ENCODE results near the gene GALNT13.

GALNT13 gene

GRCh38 chr2:154207288-154208047, 335.7 kb downstream of the GALNT13 start:
- DNase-seq = no peak

DNA sequence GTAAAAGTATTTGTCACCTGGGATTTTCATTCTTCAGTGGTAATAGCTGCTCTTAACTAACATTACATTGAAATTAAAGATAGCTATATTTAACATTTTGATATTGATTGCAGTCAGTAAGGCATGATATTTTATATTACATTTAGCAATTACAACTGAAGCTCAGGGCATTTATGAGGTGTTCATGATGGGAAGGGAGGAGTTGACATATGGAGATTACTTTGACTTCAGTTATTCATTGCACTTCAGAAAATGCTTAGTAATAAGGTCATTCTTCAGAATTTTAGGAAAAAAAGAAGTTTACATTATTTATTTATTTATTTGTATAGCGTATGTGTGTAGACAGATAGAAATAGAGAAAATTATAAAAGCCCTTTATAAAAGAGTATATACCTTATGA, 352.0 kb downstream of the GALNT13 start:
- no peak for DNase-seq

- no peak for DNase-seq
Measured at GRCh38 chr2:154226931-154227330, 355.2 kb downstream of the GALNT13 start.

DNA sequence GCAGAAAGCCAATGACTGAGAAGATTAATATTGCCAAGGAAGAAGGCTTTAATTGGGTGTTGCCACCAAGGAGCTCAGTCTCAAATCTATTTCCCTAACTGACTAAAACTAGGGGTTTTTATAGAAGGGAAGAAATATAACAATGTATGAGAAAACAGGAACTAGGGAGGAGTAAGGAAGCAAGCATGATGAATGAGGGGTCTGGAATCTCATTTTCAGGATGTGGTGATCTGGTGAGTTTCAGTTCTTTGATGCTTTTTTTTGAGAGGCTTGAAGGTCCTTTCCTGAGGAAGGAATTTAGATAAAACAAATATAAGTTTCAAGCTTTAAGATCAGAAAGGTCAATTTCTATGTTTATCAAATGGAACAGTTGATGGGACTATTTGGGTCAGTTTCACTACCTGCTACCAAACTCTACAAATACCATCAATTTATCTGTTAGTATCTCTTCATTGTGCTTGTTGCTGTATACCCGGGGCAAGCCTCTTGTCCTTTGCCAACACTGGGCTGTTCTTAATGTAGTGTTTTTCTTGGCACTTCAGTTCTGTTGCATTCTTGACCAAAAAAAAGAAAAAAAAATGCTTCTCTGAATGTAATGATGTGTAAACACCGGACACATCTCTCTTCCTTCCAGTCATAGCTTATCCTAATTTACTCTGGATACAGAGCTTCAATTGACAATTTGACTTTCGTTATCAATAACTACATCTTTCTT, 357.0 kb downstream of the GALNT13 start:
- DNase-seq = no peak

DNA sequence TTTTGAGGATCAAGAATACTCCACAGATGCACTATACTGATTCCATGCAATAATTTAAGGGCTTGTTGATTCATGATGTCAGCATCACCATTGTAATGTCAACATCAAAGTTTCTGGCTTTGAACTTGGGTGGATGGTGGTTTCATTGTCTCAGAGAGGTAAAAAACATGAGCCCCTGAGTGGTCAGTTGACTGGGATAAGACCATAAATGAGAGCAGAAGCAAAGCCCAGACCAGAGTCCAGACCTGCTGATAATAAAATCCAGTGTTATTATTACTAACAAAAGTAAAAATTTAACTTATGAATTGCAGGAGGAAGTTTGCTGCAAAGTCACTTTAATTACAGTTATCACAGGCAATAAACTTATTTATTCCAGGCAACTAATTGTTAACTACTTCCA, 358.2 kb downstream of the GALNT13 start:
- no peak for DNase-seq

GRCh38 chr2:154231021-154231420, 359.3 kb downstream of the GALNT13 start:
- DNase-seq = no peak

DNA sequence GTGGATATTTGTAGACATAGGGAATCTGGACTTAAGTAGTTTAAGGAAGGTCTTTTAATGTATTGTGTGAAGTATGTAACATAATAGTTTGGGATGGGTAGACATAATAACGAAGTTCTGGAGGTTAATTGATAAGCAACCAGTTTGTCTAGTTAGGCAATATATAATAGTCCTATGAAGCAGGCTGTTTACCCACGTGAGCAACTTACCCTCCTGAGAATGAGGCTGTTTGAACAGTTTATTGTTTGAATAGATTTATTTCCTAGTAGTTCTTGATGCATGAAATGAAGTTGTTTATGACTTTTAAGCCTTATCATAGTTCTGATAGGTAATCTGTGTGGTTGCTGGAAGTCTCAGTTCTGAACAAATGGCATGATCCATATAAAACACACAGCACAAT, 361.5 kb downstream of the GALNT13 start:
- DNase-seq = no peak

DNA sequence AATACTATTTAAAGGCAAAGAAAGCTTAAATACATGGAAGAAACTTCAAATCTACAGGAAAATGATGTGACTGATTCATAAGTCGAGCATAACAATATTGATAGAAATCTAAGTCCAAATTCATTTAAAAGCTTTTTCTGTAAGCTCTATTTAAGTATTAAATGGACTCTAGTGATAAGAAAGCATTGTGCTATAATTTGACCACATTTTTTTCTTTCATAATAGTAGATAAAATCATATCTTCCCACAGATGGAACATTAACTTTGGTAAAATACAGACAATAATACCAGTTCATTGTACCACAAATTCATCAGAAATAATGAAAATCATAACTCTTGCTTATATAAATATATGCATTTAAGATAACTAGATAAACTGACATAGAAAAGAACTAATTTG, 366.5 kb downstream of the GALNT13 start:
- no peak for DNase-seq

DNA sequence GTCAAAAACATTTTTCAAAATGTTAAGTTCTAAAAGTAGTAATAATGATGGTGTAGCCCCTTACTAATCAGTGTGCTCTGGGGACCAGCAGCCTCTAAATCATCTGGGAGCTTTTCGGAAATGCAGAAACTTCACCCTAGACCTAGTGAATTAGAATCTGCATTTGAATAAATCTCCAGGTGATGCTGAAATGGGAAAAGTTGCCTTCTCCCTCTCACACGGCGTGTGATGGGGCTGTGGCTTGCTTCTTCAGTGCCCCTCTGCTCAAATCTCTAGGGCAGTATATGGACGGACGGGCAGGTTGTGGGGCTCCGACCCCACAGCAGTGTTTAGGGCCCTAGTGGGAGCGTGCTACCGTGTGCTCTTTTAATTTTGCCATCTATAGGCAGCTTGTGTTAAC, 368.6 kb downstream of the GALNT13 start:
- DNase-seq = no peak

DNA sequence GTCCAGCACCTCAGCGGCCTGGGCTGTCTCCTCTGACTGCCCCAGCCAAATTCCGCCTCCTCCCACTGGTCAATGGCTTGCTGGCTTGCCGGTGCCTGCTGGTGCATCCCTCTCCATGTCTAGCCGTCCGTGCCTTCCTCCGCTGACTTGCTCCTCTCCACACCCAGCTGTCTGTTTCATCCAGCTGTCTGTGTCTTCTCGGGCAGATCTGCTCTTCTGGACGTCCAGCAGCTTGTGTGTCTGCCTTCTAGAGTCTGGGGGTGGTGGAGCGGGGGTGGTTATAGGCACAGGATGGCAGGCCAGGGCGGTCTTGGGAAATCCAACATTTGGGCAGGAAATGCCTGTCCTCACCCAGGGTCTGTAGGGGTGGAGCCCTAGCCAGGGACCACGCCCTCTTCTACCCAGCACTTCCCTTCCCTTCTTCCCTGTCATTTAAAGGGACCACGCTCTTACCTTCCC, 369.2 kb downstream of the GALNT13 start:
- no peak for DNase-seq

GRCh38 chr2:154242687-154243086, 371.0 kb downstream of the GALNT13 start:
- DNase-seq = no peak

DNA sequence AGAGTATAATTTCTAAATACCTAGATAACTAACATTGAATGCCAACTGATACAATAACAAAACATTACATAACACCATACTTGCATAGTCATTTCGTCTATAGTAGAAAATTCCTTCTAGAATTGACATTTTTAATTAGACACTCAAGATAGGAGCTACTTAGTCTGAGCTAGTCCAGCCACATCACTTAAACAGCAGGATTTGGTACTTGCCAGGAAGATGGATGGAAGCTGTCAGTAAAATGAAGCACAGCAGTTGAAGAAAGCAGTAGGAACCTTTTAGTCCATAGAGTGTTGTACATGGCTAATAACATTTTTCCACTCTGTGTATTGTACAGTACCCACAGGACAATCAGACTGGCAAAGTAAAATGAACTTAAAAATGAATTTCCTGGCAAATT, 372.0 kb downstream of the GALNT13 start:
- no peak for DNase-seq

- DNase-seq = no peak
Measured at GRCh38 chr2:154244932-154245331, 373.2 kb downstream of the GALNT13 start.

DNA sequence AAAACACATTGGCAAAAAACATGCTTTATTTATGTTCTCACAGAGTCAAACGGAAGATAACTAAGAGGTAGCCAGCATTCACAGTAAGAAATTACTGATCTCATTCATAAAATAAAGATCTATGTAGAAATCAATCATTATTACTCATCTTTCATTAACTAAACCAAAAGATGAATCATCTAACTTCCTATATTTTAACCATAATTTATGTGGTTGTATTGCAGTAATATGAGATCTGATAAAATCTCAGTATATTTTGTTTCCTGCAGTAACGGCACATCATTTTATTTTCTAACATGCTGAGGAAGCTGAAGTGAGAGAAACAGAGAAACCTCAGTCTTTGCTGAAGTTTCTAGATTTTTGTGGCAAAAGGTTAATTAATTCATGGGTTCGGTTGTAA, 375.8 kb downstream of the GALNT13 start:
- DNase-seq = no peak

- DNase-seq = no peak
Measured at GRCh38 chr2:154256136-154256535, 384.4 kb downstream of the GALNT13 start.

DNA sequence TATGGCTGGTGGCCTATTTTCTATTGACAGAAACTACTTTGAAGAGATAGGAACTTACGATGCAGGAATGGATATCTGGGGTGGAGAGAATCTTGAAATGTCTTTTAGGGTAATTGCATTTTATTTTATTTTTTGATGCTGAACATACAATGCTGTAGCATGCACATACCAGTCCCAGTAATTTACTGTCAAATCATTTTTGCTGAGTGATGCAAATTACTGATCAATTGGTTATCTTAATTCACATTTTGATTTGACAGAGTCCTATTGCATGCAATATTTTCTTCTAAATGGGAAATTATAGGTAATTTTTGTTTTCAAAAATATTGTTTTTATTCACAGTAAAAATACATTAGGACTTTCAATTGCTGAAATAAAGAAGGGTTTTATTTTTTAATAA, 387.3 kb downstream of the GALNT13 start:
- no peak for DNase-seq

DNA sequence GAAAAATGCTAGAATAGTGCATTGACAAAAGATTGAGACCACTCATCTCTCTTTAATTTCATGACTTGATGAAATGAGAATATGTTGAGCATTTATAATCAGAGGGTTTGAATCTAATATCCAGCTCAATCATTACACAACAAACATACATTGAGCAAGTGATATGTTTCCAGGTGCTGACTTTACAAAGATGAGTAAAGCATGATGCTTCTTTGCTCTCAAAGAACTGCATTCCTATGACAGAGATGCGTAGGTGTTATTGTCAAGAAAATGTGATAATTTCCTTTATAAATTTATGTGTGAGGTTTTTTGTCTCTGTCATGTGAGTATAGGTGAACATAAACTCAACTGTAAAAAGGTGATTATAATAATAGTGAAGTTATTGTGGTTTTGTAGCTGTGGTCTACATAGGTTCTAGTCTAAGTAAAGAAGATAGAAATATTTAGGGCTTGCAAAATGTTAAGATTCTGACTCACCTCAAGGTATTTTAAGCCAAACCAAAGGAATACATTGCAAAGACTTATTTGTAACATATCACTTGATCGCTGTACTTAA, 389.8 kb downstream of the GALNT13 start:
- DNase-seq = no peak

- no peak for DNase-seq
Measured at GRCh38 chr2:154263206-154263605, 391.5 kb downstream of the GALNT13 start.

DNA sequence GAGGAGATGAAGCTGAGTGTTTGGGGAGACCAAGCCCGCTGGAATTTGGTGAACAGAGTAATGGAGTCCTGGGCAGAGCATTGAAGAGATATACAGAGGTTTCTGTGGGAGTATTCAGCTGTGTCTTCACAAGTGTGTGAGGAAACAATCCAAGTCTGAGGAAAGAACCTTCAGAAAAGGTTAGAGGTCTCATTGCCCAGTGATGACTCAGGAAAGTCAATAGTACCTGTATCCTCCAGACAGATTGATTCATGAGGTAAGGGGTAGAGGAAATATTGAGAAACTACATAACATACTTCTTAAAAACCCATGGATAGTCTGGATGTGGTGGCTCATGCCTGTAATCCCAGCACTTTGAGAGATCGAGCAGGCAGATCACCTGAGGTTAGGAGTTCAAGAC, 392.3 kb downstream of the GALNT13 start:
- DNase-seq = no peak

DNA sequence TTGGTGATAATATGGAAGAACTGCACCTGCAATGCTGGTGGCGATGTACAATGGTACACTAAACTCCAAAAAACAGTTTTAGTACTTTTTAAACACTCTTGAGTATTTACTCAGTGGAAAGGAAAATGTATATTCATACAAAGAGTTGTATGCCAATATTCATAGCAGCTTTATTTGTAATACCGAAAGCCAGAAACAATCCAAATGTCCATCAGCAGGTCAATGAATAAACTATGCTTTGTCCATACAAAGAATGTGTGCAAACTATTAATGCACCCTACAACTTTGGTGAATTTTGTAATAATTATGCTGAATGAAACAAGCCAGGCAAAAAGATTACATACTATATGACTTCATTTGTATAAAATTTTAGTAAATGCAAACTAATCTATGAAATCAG, 396.3 kb downstream of the GALNT13 start:
- no peak for DNase-seq

GRCh38 chr2:154280543-154280942, 408.8 kb downstream of the GALNT13 start:
- no peak for DNase-seq

GRCh38 chr2:154289870-154290269, 418.1 kb downstream of the GALNT13 start:
- no peak for DNase-seq

GRCh38 chr2:154291511-154291910, 419.8 kb downstream of the GALNT13 start:
- no peak for DNase-seq

Measured in anterior cingulate cortex (tissue), 58 donors.